HCT116 (cell line): ENCODE results near the gene GDPD1. TPM values are rescaled to one million over a fixed set of nuclear protein-coding genes. Genes with fewer than 3 reads are reported as not detected.
"Not testable (repeated sequence)": the region's sequence is repeated elsewhere in the genome, so short reads cannot be mapped to it uniquely, and the experiment has no call there.

Source experiments
- ATAC-seq: fragments of 200-7000 bp; cut with Tn5 transposase; 2 replicates; pipeline ENCODE4 v1.9.1; 2020; ENCODE audit warnings: mild to moderate bottlenecking, moderate library complexity
- BruUV-seq: library from RNA; stranded (reverse); fragments of 400-500 nt; replicated peaks from 2 replicates; lab custom pipeline; 2021; lab: Mats Ljungman, UMichigan
- CTCF ChIA-PET: fragments of 300-600 bp; sonication (Branson Sonifier 250); formaldehyde crosslinking; loops from one replicate; lab custom pipeline; 2021; ENCODE audit warnings: antibody characterized with exemption; lab: Charles Lee
- POLR2A ChIA-PET: fragments of 300-600, 350-600 bp; sonication (Branson Sonifier 250); formaldehyde crosslinking; loops from one replicate; lab custom pipeline; 2021; ENCODE audit warnings: antibody characterized with exemption; lab: Charles Lee
- RAD21 ChIA-PET, 2 experiments: fragments of 300-600 bp; sonication (Branson Sonifier 250); formaldehyde crosslinking; loops; one replicate each; lab custom pipeline; 2023; ENCODE audit warnings: low total read pairs in 2 of 2; ENCODE audit not compliant: uncharacterized antibody in 2 of 2, unreplicated experiment in 2 of 2, low non-redundant PET in 1 of 2; lab: Charles Lee
- DNase-seq: peaks from one replicate; pipeline ENCODE4 v3.0.0-alpha.2; 2010; ENCODE audit warnings: low read depth, low spot score
- H2AFZ ChIP-seq: fragments of 200-600 bp; shearing (Covaris generic), sonication (generic); 2 replicates; pipeline ENCODE4 v1.6.1; 2017; ENCODE audit warnings: low read depth, mixed run types, mixed read lengths, antibody characterized with exemption, low read length; ENCODE audit not compliant: poor library complexity, severe bottlenecking
- H3K27ac ChIP-seq: 2 replicates; pipeline ENCODE4 v1.5.1; 2012; ENCODE audit warnings: low read depth, low read length
- H3K27me3 ChIP-seq: fragments of 200-600 bp; sonication (generic); 2 replicates; pipeline ENCODE4 v1.6.1; 2016; ENCODE audit warnings: mixed run types, low read length, mixed read lengths; ENCODE audit not compliant: insufficient read depth
- H3K36me3 ChIP-seq, 2 experiments: fragments of 200-500 bp in 1 of 2; fragments of 200-600 bp in 1 of 2; sonication (Bioruptor generic) in 1 of 2; sonication (generic) in 1 of 2; 2 replicates each; pipeline versions ENCODE4 v1.5.1 to v1.6.1; 2014 to 2016; ENCODE audit warnings: low read length in 2 of 2, inconsistent platforms in 1 of 2, mixed read lengths in 1 of 2, mixed run types in 1 of 2; ENCODE audit not compliant: insufficient read depth in 2 of 2, control insufficient read depth in 1 of 2
- H3K4me1 ChIP-seq, 2 experiments: fragments of 200-600 bp in 1 of 2; sonication (generic) in 1 of 2; 2 replicates each; pipeline versions ENCODE4 v1.5.1 to v1.6.1; 2012 to 2017; ENCODE audit warnings: low read length in 2 of 2, inconsistent platforms in 1 of 2, mild to moderate bottlenecking in 1 of 2, mixed read lengths in 1 of 2, mixed run types in 1 of 2, moderate library complexity in 1 of 2; ENCODE audit not compliant: insufficient read depth in 2 of 2, control insufficient read depth in 1 of 2
- H3K4me2 ChIP-seq: fragments of 200-600 bp; sonication (generic); 2 replicates; pipeline ENCODE4 v1.6.1; 2017; ENCODE audit warnings: mixed run types, low read length, mixed read lengths
- H3K4me3 ChIP-seq, 2 experiments: fragments of 200-600 bp in 1 of 2; sonication (generic) in 1 of 2; replicated peaks in 1 of 2; 2 replicates each; pipeline ENCODE4 v1.5.1; 2011 to 2016; ENCODE audit warnings: low read length in 2 of 2, control low read depth in 1 of 2, low read depth in 1 of 2, mild to moderate bottlenecking in 1 of 2, mixed read lengths in 1 of 2, mixed run types in 1 of 2
- H3K79me2 ChIP-seq: fragments of 200-600 bp; sonication (generic); 2 replicates; pipeline ENCODE4 v1.6.1; 2017; ENCODE audit warnings: mild to moderate bottlenecking, mixed run types, low read length, moderate library complexity, mixed read lengths; ENCODE audit not compliant: insufficient read depth
- H3K9ac ChIP-seq: fragments of 200-600 bp; sonication (generic); 2 replicates; pipeline ENCODE4 v1.6.1; 2016; ENCODE audit warnings: low read length, mixed read lengths
- H3K9me2 ChIP-seq: fragments of 200-600 bp; sonication (generic), shearing (Covaris generic); 2 replicates; pipeline ENCODE4 v1.6.1; 2017; ENCODE audit warnings: mixed run types, mild to moderate bottlenecking, moderate library complexity; ENCODE audit not compliant: insufficient read depth
- H3K9me3 ChIP-seq, 2 experiments: fragments of 200-500 bp in 1 of 2; fragments of 200-600 bp in 1 of 2; sonication (Bioruptor generic) in 1 of 2; sonication (generic) in 1 of 2; 2 replicates each; pipeline ENCODE4 v1.6.1; 2014 to 2017; ENCODE audit warnings: low read length in 2 of 2, mixed read lengths in 2 of 2, inconsistent platforms in 1 of 2, low read depth in 1 of 2, mild to moderate bottlenecking in 1 of 2, mixed run types in 1 of 2, moderate library complexity in 1 of 2; ENCODE audit not compliant: control insufficient read depth in 1 of 2, insufficient read depth in 1 of 2
- H4K20me1 ChIP-seq: fragments of 200-600 bp; sonication (generic), shearing (Covaris generic); 2 replicates; pipeline ENCODE4 v1.6.1; 2017; ENCODE audit warnings: mixed run types, mild to moderate bottlenecking, moderate library complexity; ENCODE audit not compliant: insufficient read depth
- CBX3 ChIP-seq: IDR thresholded peaks from 2 replicates; pipeline ENCODE4 v1.6.1; 2012; ENCODE audit warnings: low read depth
- EGR1 ChIP-seq: IDR thresholded peaks from 2 replicates; pipeline ENCODE4 v1.6.1; 2012; ENCODE audit warnings: low read depth
- ELF1 ChIP-seq: IDR thresholded peaks from 2 replicates; pipeline ENCODE4 v1.6.1; 2012; ENCODE audit warnings: low read depth, borderline replicate concordance
- POLR2A ChIP-seq: IDR thresholded peaks from 2 replicates; pipeline ENCODE4 v1.7.0; 2011; ENCODE audit warnings: borderline replicate concordance; ENCODE audit not compliant: insufficient read depth, insufficient read length; ENCODE audit errors: extremely low read depth
- RAD21 ChIP-seq: IDR thresholded peaks from 2 replicates; pipeline ENCODE4 v1.6.1; 2012; ENCODE audit warnings: low read depth, mild to moderate bottlenecking
- SRF ChIP-seq: IDR thresholded peaks from 2 replicates; pipeline ENCODE4 v1.6.1; 2012; ENCODE audit warnings: low read depth
- intact Hi-C: fragments of 100-400 bp; cut with micrococcal nuclease; formaldehyde crosslinking; loops from 2 replicates; pipeline ENCODE4 v1.10.0; 2022
- total RNA-seq: library from RNA; stranded (reverse); gene quantifications from one replicate; pipeline ENCODE4 v1.2.1, GENCODE V29; 2021; ENCODE audit not compliant: unreplicated experiment
- TF ChIP-seq, protein P1 (sequence below): IDR thresholded peaks from 2 replicates; pipeline ENCODE4 v1.6.1; 2012; ENCODE audit warnings: low read depth

Gene GDPD1
- total RNA-seq, 1 experiment from 2014 or later, result 13.7 TPM

DNA sequence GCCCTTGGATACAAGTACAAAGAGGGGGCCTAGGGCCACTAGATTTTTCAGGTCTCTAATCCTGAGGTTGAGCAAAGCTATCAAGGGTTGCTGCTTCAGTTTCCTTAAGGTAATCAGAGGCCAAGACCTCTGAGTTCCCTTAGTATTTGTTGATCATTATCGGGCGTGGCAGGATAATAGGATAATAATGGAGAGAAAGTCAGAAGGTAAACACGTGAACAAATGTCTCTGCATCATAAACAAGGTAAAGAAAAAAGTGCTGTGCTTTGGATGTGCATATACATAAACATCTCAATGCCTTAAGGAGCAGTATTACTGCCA lies 69.6 kb downstream of the GDPD1 start (continued):
- TF ChIP-seq, protein P1, sequence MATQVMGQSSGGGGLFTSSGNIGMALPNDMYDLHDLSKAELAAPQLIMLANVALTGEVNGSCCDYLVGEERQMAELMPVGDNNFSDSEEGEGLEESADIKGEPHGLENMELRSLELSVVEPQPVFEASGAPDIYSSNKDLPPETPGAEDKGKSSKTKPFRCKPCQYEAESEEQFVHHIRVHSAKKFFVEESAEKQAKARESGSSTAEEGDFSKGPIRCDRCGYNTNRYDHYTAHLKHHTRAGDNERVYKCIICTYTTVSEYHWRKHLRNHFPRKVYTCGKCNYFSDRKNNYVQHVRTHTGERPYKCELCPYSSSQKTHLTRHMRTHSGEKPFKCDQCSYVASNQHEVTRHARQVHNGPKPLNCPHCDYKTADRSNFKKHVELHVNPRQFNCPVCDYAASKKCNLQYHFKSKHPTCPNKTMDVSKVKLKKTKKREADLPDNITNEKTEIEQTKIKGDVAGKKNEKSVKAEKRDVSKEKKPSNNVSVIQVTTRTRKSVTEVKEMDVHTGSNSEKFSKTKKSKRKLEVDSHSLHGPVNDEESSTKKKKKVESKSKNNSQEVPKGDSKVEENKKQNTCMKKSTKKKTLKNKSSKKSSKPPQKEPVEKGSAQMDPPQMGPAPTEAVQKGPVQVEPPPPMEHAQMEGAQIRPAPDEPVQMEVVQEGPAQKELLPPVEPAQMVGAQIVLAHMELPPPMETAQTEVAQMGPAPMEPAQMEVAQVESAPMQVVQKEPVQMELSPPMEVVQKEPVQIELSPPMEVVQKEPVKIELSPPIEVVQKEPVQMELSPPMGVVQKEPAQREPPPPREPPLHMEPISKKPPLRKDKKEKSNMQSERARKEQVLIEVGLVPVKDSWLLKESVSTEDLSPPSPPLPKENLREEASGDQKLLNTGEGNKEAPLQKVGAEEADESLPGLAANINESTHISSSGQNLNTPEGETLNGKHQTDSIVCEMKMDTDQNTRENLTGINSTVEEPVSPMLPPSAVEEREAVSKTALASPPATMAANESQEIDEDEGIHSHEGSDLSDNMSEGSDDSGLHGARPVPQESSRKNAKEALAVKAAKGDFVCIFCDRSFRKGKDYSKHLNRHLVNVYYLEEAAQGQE, result no peak
- TF ChIP-seq POLR2A (no peak), CBX3 (no peak), EGR1 (no peak), RAD21 (no peak), ELF1 (no peak), SRF (no peak)

DNA sequence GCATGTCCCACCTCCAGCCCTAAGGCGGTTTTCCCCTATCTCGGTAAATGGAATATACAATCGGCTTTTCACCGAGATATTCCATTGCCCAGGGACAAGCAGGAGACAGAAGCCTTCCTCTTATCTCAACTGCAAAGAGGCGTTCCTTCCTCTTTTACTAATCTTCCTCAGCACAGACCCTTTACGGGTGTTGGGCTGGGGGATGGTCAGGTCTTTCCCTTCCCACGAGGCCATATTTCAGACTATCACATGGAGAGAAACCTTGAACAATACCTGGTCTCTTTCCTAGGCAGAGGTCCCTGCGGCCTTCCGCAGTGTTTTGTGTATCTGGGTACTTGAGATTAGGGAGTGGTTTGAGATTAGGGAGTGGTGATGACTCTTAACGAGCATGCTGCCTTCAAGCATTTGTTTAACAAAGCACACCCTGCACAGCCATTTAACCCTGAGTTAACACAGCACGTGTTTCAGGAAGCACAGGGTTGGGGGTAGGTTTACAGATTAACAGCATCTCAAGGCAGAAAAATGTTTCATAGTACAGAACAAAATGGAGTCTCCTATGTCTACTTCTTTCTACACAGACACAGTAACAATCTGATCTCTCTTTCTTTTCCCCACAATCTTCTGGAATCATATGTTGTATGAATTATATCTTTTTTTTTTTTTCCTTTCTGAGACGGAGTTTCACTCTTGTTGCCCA lies 70.1 kb downstream of the GDPD1 start:
- H3K9me3 ChIP-seq, BruUV-seq, intact Hi-C loops, RAD21 ChIA-PET, H3K27me3 ChIP-seq, H3K9ac ChIP-seq, H3K4me2 ChIP-seq, DNase-seq, H2AFZ ChIP-seq, CTCF ChIA-PET, H3K36me3 ChIP-seq, ATAC-seq, H3K27ac ChIP-seq, H3K9me2 ChIP-seq, H3K79me2 ChIP-seq, POLR2A ChIA-PET, H4K20me1 ChIP-seq, H3K4me3 ChIP-seq: not testable (repeated sequence)
- peaks cover 8 to 10% of the 10 kb centered on the region in 2 experiments for H3K4me1 ChIP-seq
